Measurements from ENCODE around the gene CDNF. TPM values are rescaled to one million over a fixed set of nuclear protein-coding genes. Genes with fewer than 3 reads are reported as not detected.

CDNF gene
- total and polyA plus RNA-seq, 2 donors (not counting 3 experiments of a cell fraction or from before 2014, with no cell fraction given): 0.40 to 0.58 TPM

DNA sequence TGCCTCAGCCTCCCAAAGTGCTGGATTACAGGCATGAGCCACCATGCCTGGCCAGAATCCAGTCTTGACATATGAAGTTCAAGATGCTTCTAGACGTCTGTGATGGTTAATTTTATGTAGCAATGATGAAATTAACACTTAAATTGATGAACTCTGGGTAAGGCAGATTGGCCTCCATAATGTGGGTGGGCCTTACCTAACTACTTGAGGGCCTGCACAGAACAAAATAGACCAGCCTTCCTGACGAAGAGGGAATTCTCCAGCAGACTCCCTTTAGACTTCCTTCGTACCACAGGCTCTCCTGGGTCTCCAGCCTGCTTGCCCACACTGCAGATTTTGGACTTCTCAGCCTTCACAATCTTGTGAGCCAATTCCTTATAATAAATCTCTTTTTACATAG is 4.7 kb downstream of the CDNF start:
- no peaks in the 10 kb centered on the region for H3K36me3 ChIP-seq (ENCODE audit: control insufficient read depth in 2 of 2, extremely low read depth in 1 of 2, insufficient read depth in 2 of 2, low read length in 2 of 2)
- no peaks in the 10 kb centered on the region for H3K9me3 ChIP-seq (replicated peaks; ENCODE audit: control insufficient read depth, insufficient read depth, low read length)
- no peak for TF ChIP-seq POLR2AphosphoS5 (IDR thresholded peaks at IDR 0.05; ENCODE audit: insufficient read depth, low read depth, low read length)
- TF ChIP-seq, protein P1, sequence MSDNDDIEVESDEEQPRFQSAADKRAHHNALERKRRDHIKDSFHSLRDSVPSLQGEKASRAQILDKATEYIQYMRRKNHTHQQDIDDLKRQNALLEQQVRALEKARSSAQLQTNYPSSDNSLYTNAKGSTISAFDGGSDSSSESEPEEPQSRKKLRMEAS (IDR thresholded peaks at IDR 0.05; ENCODE audit: insufficient read depth, insufficient read length): no peak
- no peak for TF ChIP-seq POLR2A (IDR thresholded peaks at IDR 0.05; ENCODE audit: low read depth, low read length)
- TF ChIP-seq FOS (IDR thresholded peaks at IDR 0.05; ENCODE audit: borderline replicate concordance, insufficient read depth, low read length): no peak
- no peak for TF ChIP-seq GATA2 (IDR thresholded peaks at IDR 0.05; ENCODE audit: insufficient read depth, insufficient read length, low read depth, low read length)
- no peak for TF ChIP-seq JUN (IDR thresholded peaks at IDR 0.05; ENCODE audit: borderline replicate concordance, insufficient read depth, insufficient read length, low read depth)
- no TSS peak for BruUV-seq (replicated peaks)
- POLR2A ChIA-PET: no interaction called here
- intact Hi-C loops (cut with micrococcal nuclease) (no loop called here), dilution Hi-C loops (cut with MboI; ENCODE audit: extremely low pct_ligation_motif_present, low sequenced_read_pairs) (no loop called here)
- H2AFZ ChIP-seq (ENCODE audit: low read depth, low read length): no peak overlapping the region
- no peak overlapping the region for H3K4me3 ChIP-seq (replicated peaks in 1 of 3; ENCODE audit: insufficient read depth in 1 of 3, low read depth in 1 of 3, low read length in 3 of 3)
- H3K4me2 ChIP-seq (ENCODE audit: insufficient read depth, low read length): no peak overlapping the region
- H3K9me1 ChIP-seq (replicated peaks; ENCODE audit: control insufficient read depth, extremely low read depth, insufficient read depth, low read length): no peaks in the 10 kb centered on the region
- no peak overlapping the region for H3K27ac ChIP-seq (ENCODE audit: insufficient read depth, low read depth, low read length)
- H3K27me3 ChIP-seq (ENCODE audit: control insufficient read depth in 2 of 2, insufficient read depth in 2 of 2, low read length in 2 of 2): no peaks in the 10 kb centered on the region
- no peaks in the 10 kb centered on the region for H3K79me2 ChIP-seq (ENCODE audit: control insufficient read depth, insufficient read depth, low read length)
- H3K4me1 ChIP-seq (ENCODE audit: control insufficient read depth, extremely low read depth, insufficient read depth, low read length): peaks cover 7% of the 10 kb centered on the region
- H4K20me1 ChIP-seq (replicated peaks; ENCODE audit: control insufficient read depth, extremely low read depth, insufficient read depth, low read length): no peaks in the 10 kb centered on the region
- FAIRE-seq (no peak), DNase-seq (ENCODE audit: low read depth, low spot score) (no peak)
- CTCF ChIA-PET: interaction anchor here (0.6 kb wide), 1 partner anchor 10 kb away, joined by 3 read pairs; no protein-coding TSS in a partner anchor
- no peak overlapping the region for H3K9ac ChIP-seq (replicated peaks; ENCODE audit: extremely low read depth, insufficient read depth, low read length)

DNA sequence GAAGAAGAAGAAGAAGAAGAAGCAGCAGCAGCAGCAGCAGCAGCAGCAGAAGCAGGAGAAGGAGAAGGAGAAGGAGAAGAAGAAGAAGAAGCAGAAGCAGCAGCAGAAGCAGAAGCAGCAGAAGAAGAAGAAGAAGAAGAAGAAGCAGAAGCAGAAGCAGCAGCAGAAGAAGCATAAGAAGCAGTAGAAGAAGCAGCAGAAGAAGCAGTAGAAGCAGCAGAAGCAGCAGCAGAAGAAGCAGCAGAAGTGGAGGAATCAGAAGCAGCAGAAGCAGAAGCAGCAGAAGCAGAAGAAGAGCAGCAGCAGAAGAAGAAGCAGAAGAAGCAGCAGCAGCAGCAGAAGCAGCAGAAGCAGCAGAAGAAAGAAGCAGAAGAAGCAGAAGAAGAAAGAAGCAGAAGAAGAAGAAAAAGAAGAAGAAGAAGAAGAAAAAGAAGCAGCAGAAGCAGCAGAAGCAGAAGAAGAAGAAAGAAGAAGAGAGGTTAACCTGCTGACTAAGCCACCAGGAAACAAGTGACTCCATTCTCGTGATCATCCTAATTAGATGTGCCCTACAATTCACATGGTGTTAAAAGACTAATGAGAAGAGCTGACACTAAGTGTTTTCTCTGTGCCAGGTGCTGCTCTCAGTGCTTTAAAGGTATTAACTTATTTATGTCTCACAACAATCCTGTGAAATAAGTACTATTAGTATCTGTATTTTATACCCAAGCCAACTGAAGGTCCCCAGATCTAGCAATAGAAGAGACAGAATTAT is 11.6 kb downstream of the CDNF start:
- ChIA-PET POLR2A (no interaction called here), CTCF (interaction anchor here (0.7 to 1.5 kb wide), 2 partner anchors 11 to 230 kb away, joined by 3 to 5 read pairs; partner anchors contain the start of gene CDNF)
- Histone ChIP-seq H2AFZ (ENCODE audit: low read depth, low read length) (no peak overlapping the region), H3K4me3 (replicated peaks in 1 of 3; ENCODE audit: insufficient read depth in 1 of 3, low read depth in 1 of 3, low read length in 3 of 3) (no peak overlapping the region), H3K9me1 (replicated peaks; ENCODE audit: control insufficient read depth, extremely low read depth, insufficient read depth, low read length) (no peaks in the 10 kb centered on the region), H3K27me3 (ENCODE audit: control insufficient read depth in 2 of 2, insufficient read depth in 2 of 2, low read length in 2 of 2) (peaks cover 0 to 3% of the 10 kb centered on the region in 2 experiments), H3K9ac (replicated peaks; ENCODE audit: extremely low read depth, insufficient read depth, low read length) (no peak overlapping the region), H3K79me2 (ENCODE audit: control insufficient read depth, insufficient read depth, low read length) (no peaks in the 10 kb centered on the region), H3K36me3 (ENCODE audit: control insufficient read depth in 2 of 2, extremely low read depth in 1 of 2, insufficient read depth in 2 of 2, low read length in 2 of 2) (no peaks in the 10 kb centered on the region), H3K4me1 (ENCODE audit: control insufficient read depth, extremely low read depth, insufficient read depth, low read length) (peaks cover 7% of the 10 kb centered on the region), H3K9me3 (replicated peaks; ENCODE audit: control insufficient read depth, insufficient read depth, low read length) (no peaks in the 10 kb centered on the region), H4K20me1 (replicated peaks; ENCODE audit: control insufficient read depth, extremely low read depth, insufficient read depth, low read length) (no peaks in the 10 kb centered on the region), H3K4me2 (ENCODE audit: insufficient read depth, low read length) (no peak overlapping the region), H3K27ac (ENCODE audit: insufficient read depth, low read depth, low read length) (no peak overlapping the region)
- dilution Hi-C loops (cut with MboI; ENCODE audit: extremely low pct_ligation_motif_present, low sequenced_read_pairs) (no loop called here), intact Hi-C loops (cut with micrococcal nuclease) (no loop called here)
- no TSS peak for BruUV-seq (replicated peaks)
- no peak for DNase-seq (ENCODE audit: low read depth, low spot score)
- TF ChIP-seq EZH2 (IDR thresholded peaks at IDR 0.05; ENCODE audit: borderline replicate concordance, low read depth, low read length, severe bottlenecking): no peak
- TF ChIP-seq POLR2A (IDR thresholded peaks at IDR 0.05; ENCODE audit: low read depth, low read length): no peak
- no peak for TF ChIP-seq FOS (IDR thresholded peaks at IDR 0.05; ENCODE audit: borderline replicate concordance, insufficient read depth, low read length)
- TF ChIP-seq JUN (IDR thresholded peaks at IDR 0.05; ENCODE audit: borderline replicate concordance, insufficient read depth, insufficient read length, low read depth): no peak
- TF ChIP-seq, protein P2, sequence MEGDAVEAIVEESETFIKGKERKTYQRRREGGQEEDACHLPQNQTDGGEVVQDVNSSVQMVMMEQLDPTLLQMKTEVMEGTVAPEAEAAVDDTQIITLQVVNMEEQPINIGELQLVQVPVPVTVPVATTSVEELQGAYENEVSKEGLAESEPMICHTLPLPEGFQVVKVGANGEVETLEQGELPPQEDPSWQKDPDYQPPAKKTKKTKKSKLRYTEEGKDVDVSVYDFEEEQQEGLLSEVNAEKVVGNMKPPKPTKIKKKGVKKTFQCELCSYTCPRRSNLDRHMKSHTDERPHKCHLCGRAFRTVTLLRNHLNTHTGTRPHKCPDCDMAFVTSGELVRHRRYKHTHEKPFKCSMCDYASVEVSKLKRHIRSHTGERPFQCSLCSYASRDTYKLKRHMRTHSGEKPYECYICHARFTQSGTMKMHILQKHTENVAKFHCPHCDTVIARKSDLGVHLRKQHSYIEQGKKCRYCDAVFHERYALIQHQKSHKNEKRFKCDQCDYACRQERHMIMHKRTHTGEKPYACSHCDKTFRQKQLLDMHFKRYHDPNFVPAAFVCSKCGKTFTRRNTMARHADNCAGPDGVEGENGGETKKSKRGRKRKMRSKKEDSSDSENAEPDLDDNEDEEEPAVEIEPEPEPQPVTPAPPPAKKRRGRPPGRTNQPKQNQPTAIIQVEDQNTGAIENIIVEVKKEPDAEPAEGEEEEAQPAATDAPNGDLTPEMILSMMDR (IDR thresholded peaks at IDR 0.05; ENCODE audit: extremely low read depth in 1 of 2, insufficient read depth in 1 of 2, low read depth in 1 of 2, low read length in 2 of 2): no peak
- TF ChIP-seq, protein P1 (IDR thresholded peaks at IDR 0.05; ENCODE audit: insufficient read depth, insufficient read length): no peak
- no peak for TF ChIP-seq GATA2 (IDR thresholded peaks at IDR 0.05; ENCODE audit: insufficient read depth, insufficient read length, low read depth, low read length)
- TF ChIP-seq MYC (IDR thresholded peaks at IDR 0.05; ENCODE audit: low read depth, low read length): no peak
- TF ChIP-seq POLR2AphosphoS5 (IDR thresholded peaks at IDR 0.05; ENCODE audit: insufficient read depth, low read depth, low read length): no peak
- no peak for FAIRE-seq
